Kidney glomerular epithelial cell (primary cell): ENCODE measurements around the gene EPHA1.
"Not testable (repeated sequence)": the region's sequence is repeated elsewhere in the genome, so short reads cannot be mapped to it uniquely, and the experiment has no call there.

Source experiments
- DNase-seq: peaks from one replicate; lab custom pipeline; 2025; lab: John Stamatoyannopoulos, UW

EPHA1 gene

GRCh38 chr7:143402233-143402632 is 6.4 kb downstream of the EPHA1 start:
- DNase-seq = not testable (repeated sequence)

GRCh38 chr7:143401265-143401664 is 7.4 kb downstream of the EPHA1 start:
- DNase-seq = no peak

- DNase-seq = no peak
These were observed 9.0 kb downstream of the EPHA1 start for GRCh38 chr7:143399642-143400041.

- DNase-seq = no peak
These were observed 9.5 kb downstream of the EPHA1 start for GRCh38 chr7:143399151-143399550.

GRCh38 chr7:143398616-143399015 is 10.0 kb downstream of the EPHA1 start:
- no peak for DNase-seq

- no peak for DNase-seq
These were observed 10.7 kb downstream of the EPHA1 start for GRCh38 chr7:143397710-143398530.

GRCh38 chr7:143396625-143397556 is 11.8 kb downstream of the EPHA1 start:
- DNase-seq = no peak

GRCh38 chr7:143396182-143396581 is 12.5 kb downstream of the EPHA1 start:
- DNase-seq = no peak

GRCh38 chr7:143395187-143396149 is 13.2 kb downstream of the EPHA1 start:
- no peak for DNase-seq

GRCh38 chr7:143394777-143395176 is 13.9 kb downstream of the EPHA1 start:
- DNase-seq = no peak

GRCh38 chr7:143394068-143394467 is 14.6 kb downstream of the EPHA1 start:
- DNase-seq = no peak

- no peak for DNase-seq
These were observed 15.2 kb downstream of the EPHA1 start for GRCh38 chr7:143393267-143394041.

GRCh38 chr7:143392875-143393266 is 15.8 kb downstream of the EPHA1 start:
- DNase-seq = no peak

GRCh38 chr7:143392427-143392826 is 16.2 kb downstream of the EPHA1 start:
- not testable (repeated sequence) for DNase-seq

GRCh38 chr7:143391462-143392404 is 16.9 kb downstream of the EPHA1 start:
- DNase-seq = peak; percentile 64

GRCh38 chr7:143390773-143391317 is 17.8 kb downstream of the EPHA1 start:
- DNase-seq = no peak

- no peak for DNase-seq
These were observed 18.4 kb downstream of the EPHA1 start for GRCh38 chr7:143390104-143390772.

- no peak for DNase-seq
These were observed 19.1 kb downstream of the EPHA1 start for GRCh38 chr7:143389316-143390103.
